Measurements from ENCODE around the gene DBNDD2.

The DBNDD2 gene

DNA sequence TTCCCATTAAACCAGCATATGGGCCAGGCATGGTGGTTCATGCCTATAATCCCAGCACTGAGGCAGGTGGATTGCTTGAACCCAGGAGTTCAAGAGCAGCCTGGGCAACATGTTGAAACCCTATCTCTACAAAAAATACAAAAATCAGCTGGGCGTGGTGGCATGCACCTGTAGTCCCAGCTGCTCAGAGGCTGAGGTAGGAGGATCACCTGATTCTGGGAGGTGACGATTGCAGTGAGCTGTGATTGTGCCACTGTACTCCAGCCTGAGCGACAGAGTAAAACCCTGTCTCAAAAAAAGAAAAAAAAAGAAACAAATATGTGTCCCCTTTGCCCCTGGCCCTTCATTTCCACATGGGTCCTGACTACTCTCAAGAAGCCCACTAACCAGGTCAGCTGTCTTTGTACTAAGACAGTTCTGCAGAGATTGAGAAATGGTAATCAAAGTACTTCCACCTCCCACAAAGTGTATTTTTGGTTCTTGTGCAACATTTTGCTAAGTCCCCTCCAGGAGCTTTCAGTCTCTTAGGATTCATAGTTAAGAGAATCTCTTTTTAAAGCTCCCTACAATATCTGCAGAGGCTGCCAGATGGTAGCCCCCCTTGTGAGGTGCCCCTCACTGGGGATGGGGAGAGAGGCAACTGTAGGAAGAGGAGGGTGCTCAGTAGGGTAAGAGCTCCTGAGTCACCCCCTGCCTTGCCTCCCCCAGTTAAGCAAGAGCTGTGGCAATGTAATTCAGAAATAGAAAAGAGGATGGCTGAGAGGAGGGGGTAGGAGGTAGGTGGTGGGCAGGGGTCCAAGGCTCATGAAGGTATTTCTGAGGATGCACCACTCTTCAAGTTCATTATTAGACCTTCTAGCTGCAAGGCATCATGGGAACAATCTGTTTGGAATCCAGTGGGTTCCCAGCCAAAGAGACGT is 44.9 kb downstream of the DBNDD2 start:
- DNase-seq, result no peak

DNA sequence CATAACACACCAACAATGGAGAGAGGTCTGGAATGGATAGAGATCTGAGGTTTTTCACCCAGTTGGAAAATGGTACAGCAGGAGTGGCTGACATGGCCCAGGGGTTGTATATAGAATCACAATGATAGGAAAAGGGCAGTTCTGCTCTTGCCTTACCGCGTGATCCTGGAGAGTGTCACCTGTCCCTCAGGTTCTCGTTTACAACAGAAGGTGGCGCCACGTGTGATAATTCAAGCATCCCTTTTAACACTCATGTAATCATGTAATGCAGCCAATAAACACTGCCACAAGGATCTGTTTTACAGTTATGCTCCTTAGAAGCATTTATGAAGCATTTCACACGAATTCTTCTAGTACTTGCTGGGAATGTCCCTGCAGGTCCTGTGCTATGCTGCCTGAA is 48.5 kb downstream of the DBNDD2 start:
- no peak for DNase-seq

DNA sequence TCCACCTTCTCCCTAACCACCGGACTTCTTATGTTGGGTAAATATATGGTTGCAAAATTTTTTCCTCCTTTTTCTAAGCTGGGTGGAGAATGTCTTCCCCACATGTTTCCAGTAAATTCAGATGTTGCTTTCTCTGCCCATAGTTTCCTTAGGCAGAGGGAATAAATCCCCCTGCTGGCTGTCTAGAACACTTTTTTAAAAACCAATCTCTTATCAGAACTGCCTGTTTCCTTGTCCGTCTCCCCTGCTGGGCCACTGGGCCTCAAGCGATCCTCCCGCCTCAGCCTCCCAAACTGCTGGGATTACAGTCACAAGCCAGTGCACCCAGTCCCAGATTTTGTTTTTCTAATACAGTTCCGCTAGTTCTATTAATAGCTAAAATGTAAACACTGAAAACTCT is 51.5 kb downstream of the DBNDD2 start:
- DNase-seq, result no peak

Data from activated CD8-positive, alpha-beta memory T cell treated with anti-CD3 and anti-CD28 coated beads for 24 hours (primary cell).